Stimulated activated memory B cell treated with anti-CD40 and anti-IgM and Interleukin-4, amounts not matched to agents 10 μg/mL and 1 μg/mL and 100 μg/mL, for 72 hours (primary cell): ENCODE measurements around the gene CFDP1.
A peak's percentile ranks its signal among the peaks of the same experiment; 100 is the strongest.

ENCODE experiments used
- ATAC-seq: fragments of 150-1000 bp; cut with Tn5 transposase; 2 replicates; pipeline ENCODE4 v1.10.0; 2021
- H3K27ac Mint-ChIP-seq: one replicate; pipeline ENCODE4 v1.8.0; 2022; ENCODE audit warnings: mild to moderate bottlenecking, mixed read lengths
- H3K27me3 Mint-ChIP-seq: one replicate; pipeline ENCODE4 v1.8.0; 2022; ENCODE audit warnings: mixed read lengths
- H3K36me3 Mint-ChIP-seq: one replicate; pipeline ENCODE4 v1.8.0; 2022; ENCODE audit warnings: mixed read lengths
- H3K4me1 Mint-ChIP-seq: one replicate; pipeline ENCODE4 v1.8.0; 2022; ENCODE audit warnings: mixed read lengths
- H3K4me3 Mint-ChIP-seq: one replicate; pipeline ENCODE4 v1.8.0; 2022; ENCODE audit warnings: mild to moderate bottlenecking, moderate library complexity, mixed read lengths
- H3K9me3 Mint-ChIP-seq: one replicate; pipeline ENCODE4 v1.8.0; 2022; ENCODE audit warnings: mixed read lengths

CFDP1 gene

GRCh38 chr16:75337430-75337829 is 95.9 kb downstream of the CFDP1 start:
- Mint-ChIP-seq H3K4me1 (peaks cover 19% of the 10 kb centered on the region), H3K4me3 (no peak overlapping the region), H3K27ac (no peak overlapping the region), H3K9me3 (no peaks in the 10 kb centered on the region), H3K36me3 (peaks cover 62% of the 10 kb centered on the region), H3K27me3 (peaks cover 74% of the 10 kb centered on the region)
- ATAC-seq, result no peak

GRCh38 chr16:75336521-75336920 is 96.8 kb downstream of the CFDP1 start:
- Mint-ChIP-seq H3K9me3 (no peaks in the 10 kb centered on the region), H3K4me1 (peaks cover 19% of the 10 kb centered on the region), H3K4me3 (no peak overlapping the region), H3K27ac (no peak overlapping the region), H3K36me3 (peaks cover 63% of the 10 kb centered on the region), H3K27me3 (peaks cover 71% of the 10 kb centered on the region)
- no peak for ATAC-seq

DNA sequence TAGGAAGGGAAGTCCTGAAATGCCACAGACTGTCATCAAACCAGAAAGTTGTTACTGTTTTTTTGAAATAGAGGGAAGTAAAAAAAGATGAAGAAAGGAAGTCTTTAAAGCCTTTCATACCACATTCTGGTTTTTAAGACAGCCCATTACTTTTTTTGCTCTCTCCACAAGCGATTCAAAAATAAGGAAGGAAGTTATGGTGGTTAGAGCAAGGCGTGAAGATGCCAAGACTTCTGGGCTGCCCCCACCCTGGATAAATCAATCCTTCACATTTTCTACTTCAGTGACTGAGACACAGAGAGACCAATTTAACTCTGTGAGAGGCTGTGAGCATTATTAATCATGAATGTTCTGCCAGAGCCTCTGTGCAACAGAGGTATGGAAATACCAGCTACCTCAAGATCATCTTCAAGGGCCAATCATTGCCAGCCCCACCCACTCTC is 99.6 kb downstream of the CFDP1 start:
- H3K9me3 Mint-ChIP-seq, result no peaks in the 10 kb centered on the region
- H3K4me3 Mint-ChIP-seq, result no peak overlapping the region
- peaks cover 19% of the 10 kb centered on the region for H3K4me1 Mint-ChIP-seq
- no peak for ATAC-seq
- H3K36me3 Mint-ChIP-seq, result peaks cover 46% of the 10 kb centered on the region
- H3K27ac Mint-ChIP-seq, result no peak overlapping the region
- peaks cover 55% of the 10 kb centered on the region for H3K27me3 Mint-ChIP-seq

GRCh38 chr16:75329943-75330342 is 103.4 kb downstream of the CFDP1 start:
- H3K27ac Mint-ChIP-seq, result no peak overlapping the region
- H3K4me3 Mint-ChIP-seq, result no peak overlapping the region
- H3K4me1 Mint-ChIP-seq, result peaks cover 24% of the 10 kb centered on the region
- ATAC-seq, result no peak
- peaks cover 54% of the 10 kb centered on the region for H3K27me3 Mint-ChIP-seq
- peaks cover 46% of the 10 kb centered on the region for H3K36me3 Mint-ChIP-seq
- H3K9me3 Mint-ChIP-seq, result no peaks in the 10 kb centered on the region

DNA sequence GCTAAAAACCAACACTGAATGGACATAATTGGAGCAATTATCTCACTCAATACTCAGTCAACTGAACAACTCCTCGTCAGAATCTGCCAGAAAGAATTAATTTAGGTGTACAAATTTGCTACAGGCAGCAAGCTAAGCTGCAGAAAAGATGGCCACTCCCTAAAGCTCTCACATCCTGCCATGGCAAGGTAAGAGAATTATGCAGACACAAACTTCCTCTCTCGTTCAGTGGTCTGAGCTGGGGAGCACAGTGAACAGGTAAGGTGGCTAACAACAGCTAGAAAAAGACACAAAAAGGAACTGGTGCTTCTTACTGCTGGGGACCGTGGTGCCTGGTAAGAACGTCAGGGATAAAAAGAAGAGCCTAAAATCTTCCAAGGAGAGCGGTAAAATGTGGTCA is 107.0 kb downstream of the CFDP1 start:
- Mint-ChIP-seq H3K36me3 (peaks cover 42% of the 10 kb centered on the region), H3K4me1 (peaks cover 11% of the 10 kb centered on the region), H3K27me3 (peaks cover 50% of the 10 kb centered on the region), H3K27ac (no peak overlapping the region), H3K4me3 (no peak overlapping the region), H3K9me3 (no peaks in the 10 kb centered on the region)
- ATAC-seq, result no peak

DNA sequence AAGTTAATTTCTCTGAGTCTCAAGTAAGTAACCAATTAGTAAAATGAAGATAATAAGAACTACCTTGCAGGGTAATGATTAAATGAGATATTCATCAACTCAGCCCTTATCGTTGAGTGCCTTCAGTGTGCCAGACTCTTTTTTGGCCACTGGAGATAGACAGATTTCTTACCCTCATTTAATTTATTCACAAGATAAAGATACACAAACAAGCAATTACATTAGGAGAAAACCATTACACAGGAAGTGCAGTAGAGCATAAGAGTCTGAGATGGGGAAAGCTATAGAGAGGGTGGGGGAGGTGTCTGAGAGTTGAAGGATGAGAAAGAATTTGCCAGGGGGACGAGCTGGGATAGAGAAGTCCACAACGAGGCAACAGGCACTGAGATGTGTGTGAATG is 109.4 kb downstream of the CFDP1 start:
- Mint-ChIP-seq H3K4me1 (peaks cover 28% of the 10 kb centered on the region), H3K27me3 (peaks cover 56% of the 10 kb centered on the region), H3K36me3 (peaks cover 39% of the 10 kb centered on the region), H3K9me3 (no peaks in the 10 kb centered on the region), H3K27ac (no peak overlapping the region), H3K4me3 (no peak overlapping the region)
- ATAC-seq, result no peak

GRCh38 chr16:75323198-75323597 is 110.1 kb downstream of the CFDP1 start:
- Mint-ChIP-seq H3K27me3 (peaks cover 55% of the 10 kb centered on the region), H3K27ac (no peak overlapping the region), H3K4me3 (no peak overlapping the region), H3K4me1 (peaks cover 28% of the 10 kb centered on the region), H3K36me3 (peaks cover 39% of the 10 kb centered on the region), H3K9me3 (no peaks in the 10 kb centered on the region)
- no peak for ATAC-seq

GRCh38 chr16:75322740-75323139 is 110.6 kb downstream of the CFDP1 start:
- no peak for ATAC-seq
- H3K27me3 Mint-ChIP-seq, result peaks cover 51% of the 10 kb centered on the region
- H3K4me1 Mint-ChIP-seq, result peaks cover 28% of the 10 kb centered on the region
- no peak overlapping the region for H3K4me3 Mint-ChIP-seq
- peaks cover 36% of the 10 kb centered on the region for H3K36me3 Mint-ChIP-seq
- no peaks in the 10 kb centered on the region for H3K9me3 Mint-ChIP-seq
- no peak overlapping the region for H3K27ac Mint-ChIP-seq

GRCh38 chr16:75320435-75320834 is 112.9 kb downstream of the CFDP1 start:
- Mint-ChIP-seq H3K4me3 (no peak overlapping the region), H3K27me3 (peaks cover 28% of the 10 kb centered on the region), H3K27ac (no peak overlapping the region), H3K36me3 (peaks cover 23% of the 10 kb centered on the region), H3K9me3 (no peaks in the 10 kb centered on the region), H3K4me1 (peaks cover 29% of the 10 kb centered on the region)
- ATAC-seq, result no peak

DNA sequence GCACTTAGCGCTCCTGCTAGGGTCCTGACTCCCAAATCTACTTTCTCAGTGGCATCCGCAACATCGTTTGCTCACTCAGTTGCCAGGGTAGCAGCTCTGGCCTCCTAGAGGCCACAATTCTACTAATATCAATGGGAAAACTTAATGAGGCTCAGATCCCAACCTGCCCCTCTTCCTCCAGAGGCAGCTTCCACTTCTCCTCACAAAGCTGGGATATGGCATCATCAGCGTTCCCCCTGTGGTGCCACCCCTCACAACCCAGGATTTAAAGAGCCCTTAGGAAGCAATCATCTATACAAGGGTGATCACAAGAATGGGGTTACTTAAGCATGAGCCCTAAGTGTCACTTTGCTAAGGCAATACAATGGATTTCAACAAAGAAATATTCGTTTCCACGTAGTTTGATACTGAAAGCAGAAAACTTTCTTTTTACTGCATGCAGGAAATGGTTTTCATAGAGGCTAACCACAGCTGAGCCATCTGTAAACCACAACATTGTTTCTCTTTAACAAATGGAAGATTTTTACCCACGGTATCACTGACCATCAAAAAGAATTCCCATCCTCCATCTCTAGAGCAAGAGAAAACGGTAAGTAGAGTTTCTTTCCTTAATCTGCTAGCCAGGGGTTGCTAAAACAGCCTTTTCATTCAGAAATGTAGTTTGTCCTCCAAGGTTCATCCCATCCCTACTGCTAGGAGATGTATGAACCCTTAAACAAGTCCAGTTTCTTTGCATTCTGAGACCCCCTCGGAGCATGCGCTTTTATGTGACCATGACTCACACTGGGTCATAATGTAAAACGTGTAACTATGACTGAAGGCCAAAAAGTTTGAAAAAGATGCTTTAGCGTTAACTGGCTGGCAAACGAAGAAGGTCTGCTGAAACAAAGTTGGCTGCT is 113.5 kb downstream of the CFDP1 start:
- Mint-ChIP-seq H3K9me3 (no peaks in the 10 kb centered on the region), H3K27me3 (peaks cover 21% of the 10 kb centered on the region), H3K4me1 (peaks cover 29% of the 10 kb centered on the region), H3K4me3 (no peak overlapping the region), H3K36me3 (peaks cover 17% of the 10 kb centered on the region), H3K27ac (no peak overlapping the region)
- peak; percentile 8 for ATAC-seq

DNA sequence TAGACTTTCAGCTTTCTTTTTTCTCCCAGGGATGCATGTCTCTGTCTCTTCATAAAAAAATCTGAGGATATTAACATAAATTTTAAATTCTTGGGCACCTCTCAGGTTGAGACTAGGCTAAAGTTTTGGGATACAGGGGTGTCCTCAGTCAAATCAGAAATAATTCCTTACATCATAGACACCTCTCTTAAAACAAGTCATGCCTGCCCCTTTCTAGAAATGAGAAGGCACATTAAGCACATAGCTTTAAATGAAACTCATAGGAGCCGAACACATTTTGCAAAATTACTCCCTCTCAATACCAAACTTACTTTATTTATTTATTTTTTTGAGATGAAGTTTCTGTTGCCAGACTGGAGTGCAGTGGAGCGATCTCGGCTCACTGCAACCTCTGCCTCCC is 114.6 kb downstream of the CFDP1 start:
- H3K4me3 Mint-ChIP-seq, result no peak overlapping the region
- H3K27me3 Mint-ChIP-seq, result peaks cover 13% of the 10 kb centered on the region
- no peak overlapping the region for H3K27ac Mint-ChIP-seq
- no peak for ATAC-seq
- H3K36me3 Mint-ChIP-seq, result peaks cover 18% of the 10 kb centered on the region
- H3K9me3 Mint-ChIP-seq, result no peaks in the 10 kb centered on the region
- peaks cover 25% of the 10 kb centered on the region for H3K4me1 Mint-ChIP-seq

- peaks cover 10% of the 10 kb centered on the region for H3K27me3 Mint-ChIP-seq
- H3K36me3 Mint-ChIP-seq, result peaks cover 22% of the 10 kb centered on the region
- no peak overlapping the region for H3K4me3 Mint-ChIP-seq
- H3K27ac Mint-ChIP-seq, result no peak overlapping the region
- H3K9me3 Mint-ChIP-seq, result no peaks in the 10 kb centered on the region
- ATAC-seq, result no peak
- H3K4me1 Mint-ChIP-seq, result peaks cover 24% of the 10 kb centered on the region
Measured at GRCh38 chr16:75317532-75317931, 115.8 kb downstream of the CFDP1 start.

DNA sequence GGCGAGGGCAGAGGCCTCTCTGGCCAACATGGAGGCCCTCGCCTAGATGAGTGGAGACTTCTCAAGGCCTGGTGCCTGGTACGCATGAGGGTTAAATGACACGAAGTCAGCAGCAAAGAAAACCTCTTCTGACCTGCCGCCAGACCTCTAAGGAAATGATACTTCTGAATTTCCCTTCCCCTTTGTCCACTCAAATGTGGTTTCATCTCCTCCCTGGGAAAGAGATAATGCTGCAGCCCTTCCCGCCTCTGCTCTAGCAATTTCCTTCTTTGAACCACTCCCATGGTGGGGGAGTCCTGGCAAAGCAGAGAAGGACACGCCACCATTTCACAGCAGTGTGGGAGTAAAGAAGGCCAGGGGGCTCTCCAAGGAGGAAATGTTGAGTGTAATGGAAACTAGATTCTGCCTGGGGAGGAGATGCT is 116.2 kb downstream of the CFDP1 start:
- H3K4me1 Mint-ChIP-seq, result peaks cover 24% of the 10 kb centered on the region
- no peak for ATAC-seq
- H3K27me3 Mint-ChIP-seq, result peaks cover 10% of the 10 kb centered on the region
- H3K36me3 Mint-ChIP-seq, result peaks cover 22% of the 10 kb centered on the region
- H3K4me3 Mint-ChIP-seq, result no peak overlapping the region
- H3K27ac Mint-ChIP-seq, result no peak overlapping the region
- no peaks in the 10 kb centered on the region for H3K9me3 Mint-ChIP-seq

- Mint-ChIP-seq H3K27ac (no peak overlapping the region), H3K4me1 (peaks cover 24% of the 10 kb centered on the region), H3K36me3 (peaks cover 23% of the 10 kb centered on the region), H3K9me3 (no peaks in the 10 kb centered on the region), H3K4me3 (no peak overlapping the region), H3K27me3 (peaks cover 10% of the 10 kb centered on the region)
- no peak for ATAC-seq
Measured at GRCh38 chr16:75315539-75316306, 117.6 kb downstream of the CFDP1 start.

- Mint-ChIP-seq H3K27ac (no peak overlapping the region), H3K4me1 (peaks cover 7% of the 10 kb centered on the region), H3K9me3 (no peaks in the 10 kb centered on the region), H3K4me3 (no peak overlapping the region), H3K36me3 (peaks cover 45% of the 10 kb centered on the region), H3K27me3 (no peaks in the 10 kb centered on the region)
- no peak for ATAC-seq
Measured at GRCh38 chr16:75312875-75313274, 120.4 kb downstream of the CFDP1 start.
